ENCODE data around the gene STX12.
"Not testable (repeated sequence)": the region's sequence is repeated elsewhere in the genome, so short reads cannot be mapped to it uniquely, and the experiment has no call there.

Gene STX12

DNA sequence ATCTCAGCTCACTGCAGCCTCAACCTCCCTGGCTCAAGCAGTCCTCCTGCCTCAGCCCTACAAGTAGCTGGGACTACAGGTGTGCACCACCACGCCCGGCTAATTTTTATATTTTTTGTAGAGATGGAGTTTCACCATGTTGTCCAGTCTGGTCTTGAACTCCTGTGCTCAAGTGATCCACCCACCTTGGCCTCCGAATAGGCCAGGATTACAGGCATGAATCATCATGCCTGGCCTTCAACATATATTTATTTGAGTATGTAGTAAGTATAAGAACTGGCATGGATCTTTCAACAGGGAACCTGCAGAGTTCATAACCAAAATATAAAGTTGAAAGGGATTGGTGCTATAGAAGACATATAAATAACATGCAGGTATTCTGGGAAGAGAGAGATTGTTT, 2.3 kb downstream of the STX12 start:
- DNase-seq (ENCODE audit: low read depth) = not testable (repeated sequence)

DNA sequence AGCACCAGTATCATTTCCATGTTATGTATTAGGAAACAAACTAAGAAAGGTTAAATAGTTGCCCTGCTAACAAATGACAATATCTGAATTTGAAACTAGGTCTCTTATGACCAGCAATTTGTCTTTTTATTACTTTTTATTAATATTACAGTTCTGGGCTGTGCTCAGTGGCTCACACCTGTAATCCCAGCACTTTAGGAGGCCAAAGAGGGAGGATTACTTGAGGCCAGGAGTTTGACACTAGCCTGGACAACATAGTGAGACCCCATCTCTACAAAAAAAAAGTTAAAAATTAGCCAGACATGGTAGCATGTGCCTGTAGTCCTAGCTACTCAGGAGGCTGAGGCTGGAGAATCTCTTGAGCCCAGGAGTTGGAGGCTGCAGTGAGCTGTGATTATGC, 3.3 kb downstream of the STX12 start:
- DNase-seq (ENCODE audit: low read depth) = not testable (repeated sequence)

DNA sequence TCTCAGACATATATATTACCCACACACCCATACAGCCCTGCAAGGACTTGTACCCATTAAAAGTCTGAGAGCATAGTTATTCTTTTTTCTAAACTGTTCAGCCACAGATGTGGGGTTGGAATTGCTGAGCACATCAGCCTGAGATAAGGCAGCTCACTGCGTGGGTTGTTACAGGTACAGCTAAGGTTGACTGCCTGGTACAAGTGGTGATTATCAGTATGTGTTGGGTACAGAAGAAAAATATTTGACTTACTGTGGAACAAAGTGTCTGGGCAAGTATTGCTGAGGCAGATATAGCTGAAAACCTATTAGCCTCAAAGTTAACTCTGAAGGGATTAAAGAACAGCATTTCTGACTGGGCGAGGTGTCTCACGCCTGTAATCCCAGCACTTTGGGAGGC, 5.0 kb downstream of the STX12 start:
- no peak for DNase-seq (ENCODE audit: low read depth)

DNA sequence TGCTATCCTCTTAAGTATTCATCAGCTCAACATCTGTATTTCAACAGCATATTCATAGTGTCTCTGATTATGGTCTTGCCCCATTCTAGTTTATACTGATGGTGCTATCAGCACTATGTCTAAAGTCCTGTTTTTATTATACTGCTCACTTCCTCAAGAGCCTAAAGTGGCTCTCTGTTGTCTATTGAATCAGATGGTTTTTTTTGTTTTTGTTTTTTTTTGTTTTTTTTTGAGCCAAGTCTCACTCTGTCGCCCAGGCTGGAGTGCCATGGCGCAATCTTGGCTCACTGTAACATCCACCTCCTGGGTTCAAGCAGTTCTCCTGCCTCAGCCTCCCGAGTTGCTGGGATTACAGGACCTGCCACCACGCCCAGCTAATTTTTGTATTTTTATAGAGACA, 6.1 kb downstream of the STX12 start:
- DNase-seq (ENCODE audit: low read depth) = no peak

DNA sequence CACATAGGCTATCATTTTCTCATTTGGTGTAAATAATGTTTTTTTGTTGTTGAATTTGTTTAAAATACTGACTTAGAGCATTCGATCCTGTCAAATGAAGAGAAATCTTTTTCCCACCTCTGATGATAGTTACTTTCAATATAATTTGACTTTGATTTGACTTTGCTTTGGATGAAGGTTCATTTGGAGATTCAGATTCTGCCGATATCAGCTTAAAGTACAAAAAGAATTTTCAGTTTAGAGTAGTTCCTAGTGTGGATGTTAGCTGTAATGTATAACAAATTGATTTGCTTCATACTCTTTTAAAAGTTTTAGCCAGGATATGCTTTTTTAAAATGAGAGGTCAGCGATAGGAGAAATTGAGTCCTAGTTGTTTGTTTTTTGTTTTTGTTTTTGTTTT, 9.9 kb downstream of the STX12 start:
- DNase-seq (ENCODE audit: low read depth) = no peak

DNA sequence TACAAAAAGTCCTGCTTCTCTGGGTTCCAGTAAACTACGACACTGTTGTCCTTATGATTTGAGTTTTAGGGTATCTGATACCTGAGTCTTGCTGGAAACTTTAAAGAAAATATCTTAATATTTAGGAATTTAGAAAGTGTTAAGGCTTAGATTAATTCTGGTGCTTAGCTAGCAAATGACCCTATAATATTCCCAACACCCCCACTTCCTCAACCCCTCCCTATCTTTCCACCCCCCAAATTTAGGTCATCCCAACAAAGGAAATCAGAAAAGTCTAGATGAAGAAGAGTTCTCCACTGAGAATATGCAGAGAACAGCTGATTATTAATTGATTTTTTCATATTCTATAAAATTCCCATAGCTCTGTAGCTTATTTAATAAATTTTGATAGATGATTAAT, 11.7 kb downstream of the STX12 start:
- DNase-seq (ENCODE audit: low read depth) = no peak

DNA sequence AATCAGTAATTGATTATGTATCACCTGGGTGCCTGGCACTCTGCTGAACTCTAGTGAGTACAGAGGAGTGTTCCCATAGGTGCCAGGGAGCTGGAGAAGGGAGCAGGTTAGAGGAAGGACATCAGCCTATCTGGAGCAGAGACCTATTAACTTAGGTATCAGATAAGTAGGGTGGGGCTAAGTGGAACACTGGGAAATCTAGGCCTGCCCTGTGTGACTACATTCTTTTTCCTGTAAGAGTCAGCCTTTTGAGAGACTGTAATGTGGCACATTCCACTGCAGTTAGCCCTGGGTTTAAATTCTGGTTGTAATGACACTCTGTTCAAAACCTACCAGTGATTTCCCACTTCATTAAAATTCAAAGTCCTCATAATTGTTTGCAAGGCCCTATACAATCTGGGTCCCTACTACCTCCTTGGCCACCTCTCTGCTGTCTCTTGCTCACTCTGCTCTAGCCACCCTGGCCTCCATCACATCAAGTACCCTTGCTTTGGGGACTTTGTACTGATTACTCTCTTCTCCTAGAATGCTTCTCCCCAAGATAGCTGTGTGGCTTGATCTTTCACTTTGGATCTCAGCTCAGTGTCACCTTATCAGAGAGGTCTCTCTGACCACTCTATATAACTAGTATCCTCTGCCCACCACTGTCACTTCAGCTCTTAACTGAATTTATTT, 12.9 kb downstream of the STX12 start:
- no peak for DNase-seq (ENCODE audit: low read depth)

DNA sequence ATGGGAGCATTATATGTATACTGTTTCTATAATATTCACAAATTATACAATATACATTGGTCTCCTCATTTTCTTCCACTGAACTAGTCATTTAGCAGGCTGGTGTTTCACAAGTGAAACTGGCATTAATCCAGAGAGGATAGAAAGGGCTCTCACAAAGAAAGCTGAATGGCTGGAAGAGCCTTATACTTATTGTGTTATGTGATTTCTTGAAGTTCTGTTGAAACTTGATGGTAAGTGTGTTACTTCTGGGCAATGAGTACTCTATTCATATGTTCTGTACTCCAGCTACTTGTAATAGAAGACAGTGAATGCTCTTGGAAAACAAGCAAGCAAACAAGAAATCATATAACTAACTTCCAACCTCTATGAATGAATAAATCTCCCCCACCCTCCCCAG, 14.9 kb downstream of the STX12 start:
- no peak for DNase-seq (ENCODE audit: low read depth)

DNA sequence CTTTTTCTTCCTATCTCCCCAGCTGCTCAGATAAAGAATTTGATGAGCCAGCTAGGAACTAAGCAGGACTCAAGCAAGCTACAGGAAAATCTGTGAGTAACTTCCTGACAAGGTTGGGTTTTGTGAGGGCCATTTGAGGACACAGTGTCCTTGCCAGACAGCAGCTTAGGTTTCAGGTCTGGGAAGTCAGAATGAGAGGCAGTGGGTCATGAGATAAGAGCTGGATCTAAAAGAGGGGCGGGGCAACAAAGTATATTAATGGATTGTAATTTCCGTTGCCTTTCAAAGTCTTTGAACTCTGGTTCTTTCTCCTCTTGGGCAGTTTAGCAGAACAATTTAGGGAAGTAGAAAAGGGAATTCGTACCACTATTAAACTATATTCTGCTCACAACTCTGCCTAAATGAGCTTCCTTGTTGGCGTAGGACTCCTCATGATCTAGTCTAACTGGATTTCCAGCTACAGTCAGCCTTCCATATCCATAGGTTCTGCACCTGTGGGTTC, 16.6 kb downstream of the STX12 start:
- DNase-seq (ENCODE audit: low read depth) = peak; percentile 18

DNA sequence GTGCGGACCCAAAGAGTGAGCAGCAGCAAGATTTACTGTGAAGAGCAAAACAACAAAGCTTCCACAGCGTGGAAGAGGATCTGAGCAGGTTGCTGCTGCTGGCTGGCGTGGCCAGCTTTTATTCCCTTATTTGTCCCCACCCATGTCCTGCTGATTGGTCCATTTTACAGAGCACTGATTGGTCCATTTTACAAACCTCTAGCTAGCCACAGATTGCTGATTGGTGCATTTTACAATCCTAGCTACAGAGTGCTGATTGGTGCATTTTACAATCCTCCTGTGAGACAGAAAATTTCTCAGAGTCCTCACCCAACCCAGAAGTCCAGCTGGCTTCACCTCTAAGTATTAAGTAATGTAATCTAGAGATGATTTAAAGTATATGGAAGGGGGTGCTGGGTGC, 17.3 kb downstream of the STX12 start:
- not testable (repeated sequence) for DNase-seq (ENCODE audit: low read depth)

DNA sequence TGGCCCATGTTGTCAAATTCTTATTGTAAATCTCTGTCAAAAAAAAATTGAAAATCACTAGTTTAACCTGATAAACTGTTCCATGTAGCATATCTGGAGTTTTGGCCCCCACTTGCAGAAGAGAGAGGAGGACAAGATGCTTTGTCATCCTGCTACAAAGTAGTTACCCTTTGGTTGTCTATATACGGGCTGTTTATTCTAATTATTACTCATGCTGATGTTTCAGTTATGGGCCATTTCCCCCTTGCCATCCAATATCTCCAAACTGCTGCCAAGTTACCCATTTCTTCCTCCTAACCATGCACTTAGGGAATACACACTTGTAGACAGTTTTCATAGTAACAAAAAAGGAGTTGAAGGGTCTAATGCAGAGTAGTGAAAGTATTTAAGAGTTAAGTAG, 22.6 kb downstream of the STX12 start:
- DNase-seq (ENCODE audit: low read depth) = no peak

DNA sequence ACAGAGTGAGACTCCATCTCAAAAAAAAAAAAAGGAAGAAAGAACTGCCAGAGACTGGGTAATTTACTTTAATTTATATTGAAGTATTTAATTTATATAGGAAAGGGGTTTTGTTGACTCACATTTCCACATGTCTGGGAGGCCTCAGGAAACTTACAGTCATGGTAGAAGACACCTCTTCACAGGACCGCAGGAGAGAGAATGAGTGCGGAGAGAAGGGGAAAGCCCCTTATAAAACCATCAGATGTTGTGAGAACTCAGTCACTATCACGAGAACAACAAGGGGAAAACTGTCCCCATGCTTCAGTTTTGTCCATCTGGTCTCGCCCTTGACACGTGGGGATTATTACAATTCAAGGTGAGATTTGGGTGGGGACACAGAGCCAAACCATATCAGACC, 31.8 kb downstream of the STX12 start:
- no peak for DNase-seq (ENCODE audit: low read depth)

DNA sequence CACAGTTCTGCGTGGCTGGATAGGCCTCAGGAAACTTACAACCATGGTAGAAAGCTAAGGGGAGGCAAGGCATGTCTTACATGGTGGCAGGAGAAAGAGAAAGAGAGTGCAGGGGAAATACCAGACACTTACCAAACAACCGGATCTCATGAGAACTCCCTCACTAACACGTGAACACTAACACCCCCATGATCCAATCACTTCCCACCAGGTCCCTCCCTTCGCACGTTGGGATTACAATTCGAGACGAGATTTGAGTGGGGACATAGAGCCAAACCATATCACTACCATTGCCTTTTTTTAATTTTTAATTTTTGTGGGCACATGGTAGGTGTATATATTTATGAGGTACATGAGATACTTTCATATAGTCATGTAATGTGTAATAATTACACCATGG, 33.7 kb downstream of the STX12 start:
- no peak for DNase-seq (ENCODE audit: low read depth)

DNA sequence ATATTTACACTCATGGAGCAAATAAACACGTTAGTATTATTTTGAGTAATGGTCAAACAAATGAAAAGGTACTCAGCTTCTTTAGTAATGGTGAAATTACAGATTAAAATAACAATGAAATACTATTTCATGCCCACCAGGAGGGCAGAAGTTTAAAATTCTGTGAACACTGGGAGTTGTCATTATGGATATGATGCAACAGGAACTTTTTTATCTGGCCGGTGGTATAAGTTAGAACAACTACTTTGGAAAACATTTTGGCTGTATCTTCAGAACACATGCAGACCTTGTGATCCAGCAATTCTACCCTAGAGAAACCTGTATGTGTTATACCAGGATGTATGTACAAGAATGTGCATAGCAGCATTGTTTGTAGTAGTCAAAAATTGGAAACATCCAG, 34.4 kb downstream of the STX12 start:
- no peak for DNase-seq (ENCODE audit: low read depth)

DNA sequence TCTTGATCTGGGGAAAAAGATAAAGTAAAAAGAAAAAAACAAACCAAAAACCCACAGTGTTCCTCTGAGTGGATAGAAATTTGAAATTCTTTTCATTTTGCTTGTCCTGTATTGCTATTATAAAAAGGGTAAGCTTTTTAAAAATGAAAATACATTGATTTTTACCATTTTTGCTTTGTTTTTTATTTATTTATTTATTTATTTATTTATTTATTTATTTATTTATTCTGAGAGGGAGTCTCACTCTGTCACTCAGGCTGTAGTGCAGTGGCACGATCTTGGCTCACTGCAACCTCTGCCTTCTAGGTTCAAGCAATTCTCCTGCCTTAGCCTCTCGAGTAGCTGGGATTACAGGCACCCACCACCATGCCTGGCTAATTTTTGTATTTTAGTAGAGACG, 35.1 kb downstream of the STX12 start:
- DNase-seq (ENCODE audit: low read depth) = not testable (repeated sequence)

DNA sequence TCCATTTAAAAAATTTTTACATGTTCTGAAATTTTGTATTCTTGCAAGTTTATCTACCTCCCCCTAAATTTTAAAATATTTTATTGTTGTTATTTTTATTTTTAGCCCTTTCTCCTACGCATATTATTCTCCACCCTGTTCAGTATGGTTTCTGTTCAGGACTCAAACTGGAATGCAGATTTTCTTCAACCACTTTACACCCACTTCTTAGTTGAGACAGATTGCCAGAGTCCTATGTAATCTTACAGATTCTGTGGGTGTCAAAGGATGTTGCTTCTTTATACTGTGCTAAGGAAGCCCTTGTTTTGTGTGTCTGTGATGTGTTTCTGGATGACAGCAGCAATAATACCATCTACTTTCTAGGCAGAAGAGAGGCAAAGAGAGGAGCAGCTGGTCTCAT, 36.9 kb downstream of the STX12 start:
- no peak for DNase-seq (ENCODE audit: low read depth)

DNA sequence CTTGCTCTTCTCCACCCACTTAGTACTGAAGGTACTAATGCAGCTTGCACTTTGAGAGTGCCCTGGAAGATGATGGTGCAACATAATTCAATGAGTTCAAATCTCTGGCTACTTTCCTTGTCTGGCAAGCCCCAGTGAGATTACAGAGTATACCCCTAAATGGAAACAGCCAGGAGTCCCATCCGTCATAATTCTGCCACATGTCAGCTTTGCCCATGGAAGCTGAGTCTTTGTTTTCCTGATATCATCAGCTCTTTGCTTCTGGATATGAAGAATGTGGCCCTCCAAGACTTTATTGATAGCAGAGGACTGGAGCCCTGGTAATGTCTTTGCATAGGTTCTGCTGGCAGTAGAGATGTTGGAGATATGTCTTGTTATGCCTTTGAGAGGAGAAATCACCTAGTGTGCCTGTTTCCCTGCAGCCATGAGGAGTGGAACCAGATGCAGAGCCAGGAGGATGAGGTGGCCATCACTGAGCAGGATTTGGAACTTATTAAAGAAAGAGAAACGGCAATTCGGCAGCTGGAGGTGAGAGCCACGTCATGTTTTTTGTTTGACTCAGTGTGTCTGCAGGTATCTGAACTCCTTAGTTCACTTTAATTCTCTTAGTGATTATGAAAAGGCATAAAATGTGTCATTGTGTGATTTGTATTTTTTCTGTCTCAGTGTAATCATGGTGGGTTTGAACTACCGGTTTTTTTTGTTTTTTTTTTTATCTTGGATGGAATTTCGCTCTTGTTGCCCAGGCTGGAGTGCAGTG, 38.9 kb downstream of the STX12 start:
- DNase-seq (ENCODE audit: low read depth) = no peak

DNA sequence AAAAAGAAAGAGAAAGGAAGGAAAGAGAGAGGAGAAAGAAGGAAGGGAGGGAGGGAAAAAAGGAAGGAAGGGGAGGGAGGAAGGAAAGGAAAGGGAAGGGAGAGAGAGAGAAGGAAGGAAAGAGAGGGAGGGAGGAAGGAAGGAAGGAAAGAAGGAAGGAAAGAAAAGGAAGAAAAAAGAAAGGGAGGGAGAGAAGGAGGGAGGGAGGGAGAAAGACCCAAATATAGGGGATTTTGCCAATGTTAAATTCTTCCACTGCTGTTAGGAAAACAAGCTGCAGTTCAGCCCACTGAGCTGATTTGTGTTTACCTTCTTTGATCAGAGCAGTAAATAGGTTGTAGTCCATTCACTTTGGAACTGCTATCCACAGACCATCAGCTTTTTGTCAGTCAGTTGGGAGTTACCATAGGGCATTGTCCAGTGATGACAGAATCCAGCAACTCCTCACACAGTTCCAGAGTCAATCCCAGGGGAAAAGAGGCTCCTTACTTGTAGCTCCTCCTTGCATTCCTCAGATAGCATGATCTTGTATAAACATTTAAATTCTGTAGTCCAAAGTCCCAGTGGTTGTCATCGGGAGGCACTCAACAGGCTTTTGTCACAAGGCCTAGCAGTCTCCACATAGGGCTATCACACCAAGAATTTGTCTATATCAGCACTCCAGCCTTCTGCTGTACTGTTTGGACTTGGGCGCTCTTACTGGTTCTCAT, 44.1 kb downstream of the STX12 start:
- DNase-seq (ENCODE audit: low read depth) = no peak

DNA sequence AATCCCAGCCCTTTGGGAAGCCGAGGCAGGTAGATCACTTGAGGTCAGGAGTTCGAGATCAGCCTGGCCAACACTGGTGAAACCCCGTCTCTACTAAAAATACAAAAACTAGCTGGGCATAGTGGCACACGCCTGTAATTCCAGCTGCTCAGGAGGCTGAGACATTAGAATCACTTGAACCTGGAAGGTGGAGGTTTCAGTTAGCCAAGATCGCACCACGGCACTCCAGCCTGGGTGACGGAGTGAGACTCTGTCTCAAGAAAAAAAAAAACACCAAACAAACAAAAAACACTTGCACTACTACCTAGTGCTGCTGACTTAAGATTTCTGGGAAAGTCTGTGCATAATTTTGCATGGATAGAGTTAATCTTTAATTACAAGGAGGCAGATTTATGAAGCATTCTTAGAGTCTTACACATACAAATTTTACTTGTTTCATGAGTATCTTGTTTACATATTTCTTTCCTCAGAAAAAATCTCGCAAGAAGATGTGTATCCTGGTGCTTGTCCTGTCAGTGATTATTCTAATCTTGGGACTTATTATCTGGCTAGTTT, 48.8 kb downstream of the STX12 start:
- no peak for DNase-seq (ENCODE audit: low read depth)

DNA sequence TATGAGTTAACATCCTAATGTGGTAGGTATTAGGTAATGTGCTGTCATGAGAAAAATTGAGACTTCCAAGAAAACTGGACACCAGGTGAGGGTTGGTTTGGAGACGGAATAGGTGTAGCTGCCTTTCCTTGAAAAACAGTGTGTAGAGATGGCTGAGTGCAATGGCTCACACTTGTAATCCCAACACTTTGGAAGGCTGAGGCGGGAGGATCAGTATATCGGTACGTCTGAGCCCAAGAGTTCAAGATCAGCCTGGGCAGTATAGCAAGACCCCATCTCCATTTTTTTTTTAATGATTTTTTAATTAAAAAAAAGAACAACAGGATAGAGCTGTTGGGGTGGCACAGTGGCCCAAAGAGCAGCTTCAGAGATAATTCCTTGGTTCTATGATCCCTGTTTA, 50.8 kb downstream of the STX12 start:
- no peak for DNase-seq (ENCODE audit: low read depth)

DNA sequence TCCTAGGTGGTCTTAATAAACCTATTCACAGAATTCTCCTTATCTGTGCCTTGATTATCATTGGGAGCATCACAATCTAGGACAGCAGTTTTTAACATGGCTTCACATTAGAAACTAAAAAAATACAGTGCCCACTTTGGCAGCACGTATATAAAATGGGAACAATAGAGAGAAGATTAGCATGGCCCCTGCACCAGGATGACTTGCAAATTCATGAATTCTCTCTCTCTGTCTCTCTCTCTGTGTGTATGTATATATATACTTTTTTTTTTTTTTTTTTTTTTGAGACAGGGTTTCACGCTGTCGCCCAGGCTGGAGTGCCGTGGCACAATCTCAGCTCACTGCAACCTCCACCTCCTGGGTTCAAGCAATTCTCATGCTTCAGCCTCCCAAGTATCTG, 51.4 kb downstream of the STX12 start:
- no peak for DNase-seq (ENCODE audit: low read depth)

DNA sequence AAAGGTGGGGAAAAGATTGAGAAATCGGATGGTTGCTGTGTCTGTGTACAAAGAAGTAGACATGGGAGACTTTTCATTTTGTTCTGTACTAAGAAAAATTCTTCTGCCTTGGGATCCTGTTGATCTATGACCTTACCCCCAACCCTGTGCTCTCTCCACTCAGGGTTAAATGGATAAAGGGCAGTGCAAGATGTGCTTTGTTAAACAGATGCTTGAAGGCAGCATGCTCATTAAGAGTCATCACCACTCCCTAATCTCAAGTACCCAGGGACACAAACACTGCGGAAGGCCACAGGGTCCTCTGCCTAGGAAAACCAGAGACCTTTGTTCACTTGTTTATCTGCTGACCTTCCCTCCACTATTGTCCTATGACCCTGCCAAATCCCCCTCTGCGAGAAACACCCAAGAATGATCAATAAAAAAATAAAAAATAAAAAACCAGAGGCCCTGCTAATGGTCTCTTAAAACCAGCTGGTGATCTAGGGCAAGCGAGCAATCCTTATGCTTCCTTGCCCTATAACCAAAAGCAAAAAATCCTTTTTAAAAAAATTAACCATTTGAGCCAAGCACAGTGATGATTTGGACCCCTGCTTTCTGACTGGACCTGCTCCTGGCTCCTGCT, 56.4 kb downstream of the STX12 start:
- not testable (repeated sequence) for DNase-seq (ENCODE audit: low read depth)

Data from non-pigmented ciliary epithelial cell (primary cell).